IPS-15b (cell line): ENCODE data around the gene RGL3.
A peak's percentile ranks its signal among the peaks of the same experiment; 100 is the strongest.
"Not testable (repeated sequence)": the region's sequence is repeated elsewhere in the genome, so short reads cannot be mapped to it uniquely, and the experiment has no call there.

Source experiments
- H3K27me3 ChIP-seq: one replicate; pipeline ENCODE4 v1.6.1; 2013; ENCODE audit warnings: low read length; ENCODE audit not compliant: control insufficient read depth, insufficient read depth
- H3K36me3 ChIP-seq: one replicate; pipeline ENCODE4 v1.6.1; 2013; ENCODE audit warnings: low read length; ENCODE audit not compliant: control insufficient read depth, insufficient read depth
- H3K4me1 ChIP-seq: one replicate; pipeline ENCODE4 v1.6.1; 2013; ENCODE audit warnings: mild to moderate bottlenecking, low read length; ENCODE audit not compliant: control insufficient read depth, insufficient read depth
- H3K4me3 ChIP-seq: one replicate; pipeline ENCODE4 v1.5.1; 2013; ENCODE audit warnings: low read depth, low read length
- H3K9ac ChIP-seq: one replicate; pipeline ENCODE4 v1.6.1; 2013; ENCODE audit warnings: low read depth, mild to moderate bottlenecking, low read length
- H3K9me3 ChIP-seq: one replicate; pipeline ENCODE4 v1.6.1; 2013; ENCODE audit warnings: mild to moderate bottlenecking, low read length; ENCODE audit not compliant: control insufficient read depth, insufficient read depth

The RGL3 gene

DNA sequence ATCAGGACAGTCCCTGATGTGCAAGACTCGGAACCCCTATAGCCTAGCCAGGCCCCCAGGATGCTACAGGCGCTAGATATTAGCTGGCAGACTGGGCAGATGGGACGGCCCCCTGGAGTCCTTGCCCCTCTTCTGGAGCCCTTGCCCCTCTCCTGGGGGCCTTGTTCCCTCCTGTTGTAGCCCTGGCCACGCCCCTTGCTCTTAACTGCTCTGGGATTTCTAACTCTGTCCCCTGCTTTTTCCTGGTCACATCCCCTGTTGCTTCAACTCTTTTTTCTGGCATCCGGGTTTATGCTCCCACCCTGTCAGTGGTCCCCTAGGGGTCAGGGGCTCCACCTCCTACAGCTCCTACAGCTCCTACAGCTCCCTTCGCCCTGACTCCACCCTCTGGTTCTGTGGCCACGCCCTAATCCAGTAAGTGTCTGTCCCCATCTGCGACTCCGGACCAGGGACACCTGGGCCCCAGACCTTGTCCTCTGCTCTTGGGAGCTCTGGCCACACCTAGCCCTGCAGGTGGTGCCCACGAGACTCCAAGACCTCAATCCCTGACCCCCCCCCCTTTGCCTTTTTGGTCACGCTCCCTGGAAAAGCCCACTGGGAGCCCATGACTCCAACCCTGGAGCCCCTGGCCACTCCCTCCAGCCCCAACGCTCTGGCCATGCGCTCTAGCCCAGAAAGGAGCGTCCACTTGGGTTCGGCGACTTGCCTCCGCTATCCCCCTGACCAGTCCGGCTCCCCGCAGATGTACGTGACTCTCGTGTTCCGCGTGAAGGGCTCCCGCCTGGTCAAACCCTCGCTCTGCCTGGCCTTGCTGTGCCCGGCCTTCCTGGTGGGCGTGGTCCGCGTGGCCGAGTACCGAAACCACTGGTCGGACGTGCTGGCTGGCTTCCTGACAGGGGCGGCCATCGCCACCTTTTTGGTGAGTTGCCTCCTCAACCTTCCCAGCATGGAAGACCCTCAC is 57.1 kb downstream of the RGL3 start:
- H3K36me3 ChIP-seq, result peaks cover 3% of the 10 kb centered on the region
- H3K4me1 ChIP-seq, result no peaks in the 10 kb centered on the region
- no peak overlapping the region for H3K9ac ChIP-seq

DNA sequence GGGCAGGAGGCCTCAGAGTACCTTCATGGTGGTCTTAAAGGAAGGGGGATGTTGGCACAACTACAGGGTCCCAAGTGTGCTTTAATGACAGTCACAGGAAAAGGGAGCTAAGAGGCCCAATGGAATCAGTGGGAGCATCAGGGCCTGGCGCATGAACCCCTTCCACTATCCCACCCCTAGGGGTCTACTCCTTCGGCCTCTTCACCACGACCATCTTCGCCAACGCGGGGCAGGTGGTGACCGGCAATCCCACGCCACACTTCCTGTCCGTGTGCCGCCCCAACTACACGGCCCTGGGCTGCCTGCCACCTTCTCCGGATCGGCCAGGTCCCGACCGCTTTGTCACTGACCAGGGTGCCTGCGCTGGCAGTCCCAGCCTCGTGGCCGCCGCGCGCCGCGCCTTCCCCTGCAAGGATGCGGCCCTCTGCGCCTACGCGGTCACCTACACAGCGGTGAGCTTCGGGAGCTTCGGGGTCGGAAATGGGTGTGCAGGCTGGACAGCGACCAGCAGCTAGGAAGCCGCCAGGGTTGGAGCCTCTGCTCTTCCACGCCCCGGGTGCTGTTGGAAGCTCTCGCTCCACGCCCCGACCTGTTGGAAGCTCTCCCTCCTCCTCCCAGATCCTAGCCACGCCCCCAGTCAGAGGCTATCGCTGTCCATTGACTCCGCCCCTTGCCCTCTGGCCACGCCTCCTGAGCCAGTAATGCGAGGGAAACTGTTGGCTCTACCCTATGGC is 57.9 kb downstream of the RGL3 start:
- Histone ChIP-seq H3K27me3 (peaks cover under 1% of the 10 kb centered on the region), H3K9me3 (no peaks in the 10 kb centered on the region), H3K9ac (peak overlapping the region; percentile 65), H3K4me1 (peaks cover under 1% of the 10 kb centered on the region), H3K4me3 (peak overlapping the region; percentile 71), H3K36me3 (peaks cover 3% of the 10 kb centered on the region)

More for the DNA sequence above, 57.1 kb downstream of the RGL3 start:
- no peaks in the 10 kb centered on the region for H3K27me3 ChIP-seq
- no peaks in the 10 kb centered on the region for H3K9me3 ChIP-seq
- H3K4me3 ChIP-seq, result peak overlapping the region; percentile 71

DNA sequence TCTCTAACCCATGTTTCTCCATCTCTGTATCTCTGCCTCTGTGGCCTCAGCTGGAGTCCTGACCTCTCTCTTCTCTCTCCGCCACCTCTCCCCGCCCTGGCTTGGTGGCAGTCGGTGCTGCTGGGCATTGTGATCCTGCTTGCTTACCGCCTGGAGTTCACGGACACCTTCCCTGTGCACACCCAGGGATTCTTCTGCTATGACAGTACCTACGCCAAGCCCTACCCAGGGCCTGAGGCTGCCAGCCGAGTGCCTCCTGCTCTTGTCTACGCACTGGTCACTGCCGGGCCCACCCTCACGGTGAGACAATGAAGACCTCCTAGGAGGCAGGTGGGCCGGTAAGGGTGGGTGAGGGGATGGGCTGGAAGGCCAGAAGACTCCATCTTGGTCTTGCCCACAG is 59.7 kb downstream of the RGL3 start:
- Histone ChIP-seq H3K27me3 (peaks cover 6% of the 10 kb centered on the region), H3K4me1 (peaks cover 6% of the 10 kb centered on the region), H3K9ac (no peak overlapping the region), H3K4me3 (no peak overlapping the region), H3K36me3 (peaks cover 3% of the 10 kb centered on the region), H3K9me3 (no peaks in the 10 kb centered on the region)

DNA sequence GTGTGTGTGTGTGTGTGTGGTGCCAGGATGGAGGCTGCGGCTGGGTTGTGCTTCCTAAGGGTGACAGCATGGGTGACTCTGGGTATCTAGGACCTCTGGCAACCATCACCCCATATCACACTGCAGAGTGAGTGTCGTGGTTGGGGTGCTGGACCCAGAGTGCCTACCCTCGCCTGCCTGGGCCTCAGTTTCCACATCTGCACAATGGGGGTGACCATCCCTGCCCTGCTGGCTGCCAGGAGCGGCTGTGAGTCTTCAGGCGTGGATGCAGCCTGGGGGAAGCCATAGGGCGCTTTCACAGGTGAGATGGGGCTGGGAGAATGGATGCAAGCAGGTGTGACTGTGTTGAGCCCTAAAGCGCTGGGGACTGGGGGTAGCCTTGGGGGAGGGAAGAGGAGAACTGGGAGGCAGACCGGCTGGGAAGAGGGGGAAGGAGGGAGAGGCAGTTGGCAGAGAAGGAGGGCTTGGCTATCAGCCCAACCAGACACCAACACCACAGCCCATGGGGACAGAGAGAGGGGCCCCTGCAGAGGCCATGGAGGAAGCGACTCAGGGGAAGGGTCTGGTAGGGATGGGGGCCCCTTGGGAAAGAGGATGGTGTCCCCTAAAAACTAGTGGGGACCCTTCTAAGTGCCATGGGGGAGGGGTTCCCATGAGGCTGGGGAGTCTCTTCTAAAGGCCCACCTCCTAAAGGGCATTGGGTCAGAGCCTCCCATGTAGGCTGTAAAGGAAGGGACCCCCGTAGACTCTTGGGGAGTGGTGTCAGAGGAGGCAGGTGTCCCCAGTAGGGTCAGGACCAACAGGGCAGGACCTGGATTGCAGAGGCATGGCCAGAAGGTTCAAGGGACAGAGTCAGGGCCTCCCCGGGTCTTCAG is 62.2 kb downstream of the RGL3 start:
- H3K9me3 ChIP-seq, result no peaks in the 10 kb centered on the region

DNA sequence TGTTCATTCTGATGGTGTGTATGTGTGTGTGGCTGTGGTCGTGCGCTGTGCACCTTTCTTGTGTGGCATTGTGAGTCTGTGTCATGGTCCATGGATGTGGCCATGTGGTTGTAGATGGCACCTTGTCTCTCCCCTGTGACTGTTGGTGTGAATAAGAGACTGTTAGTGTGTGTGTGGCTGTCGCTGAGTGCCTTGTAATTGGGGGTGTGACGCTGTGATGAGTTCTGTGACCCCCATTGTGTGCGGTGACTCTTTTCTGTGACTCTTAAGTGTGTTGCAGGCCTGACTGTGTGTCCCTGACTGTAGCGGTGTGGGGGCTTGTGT is 63.1 kb downstream of the RGL3 start:
- H3K4me1 ChIP-seq, result peaks cover 6% of the 10 kb centered on the region

More for the DNA sequence above, 62.2 kb downstream of the RGL3 start:
- Histone ChIP-seq H3K36me3 (no peaks in the 10 kb centered on the region), H3K9ac (no peak overlapping the region), H3K4me3 (no peak overlapping the region), H3K4me1 (peaks cover 6% of the 10 kb centered on the region), H3K27me3 (peaks cover 6% of the 10 kb centered on the region)

DNA sequence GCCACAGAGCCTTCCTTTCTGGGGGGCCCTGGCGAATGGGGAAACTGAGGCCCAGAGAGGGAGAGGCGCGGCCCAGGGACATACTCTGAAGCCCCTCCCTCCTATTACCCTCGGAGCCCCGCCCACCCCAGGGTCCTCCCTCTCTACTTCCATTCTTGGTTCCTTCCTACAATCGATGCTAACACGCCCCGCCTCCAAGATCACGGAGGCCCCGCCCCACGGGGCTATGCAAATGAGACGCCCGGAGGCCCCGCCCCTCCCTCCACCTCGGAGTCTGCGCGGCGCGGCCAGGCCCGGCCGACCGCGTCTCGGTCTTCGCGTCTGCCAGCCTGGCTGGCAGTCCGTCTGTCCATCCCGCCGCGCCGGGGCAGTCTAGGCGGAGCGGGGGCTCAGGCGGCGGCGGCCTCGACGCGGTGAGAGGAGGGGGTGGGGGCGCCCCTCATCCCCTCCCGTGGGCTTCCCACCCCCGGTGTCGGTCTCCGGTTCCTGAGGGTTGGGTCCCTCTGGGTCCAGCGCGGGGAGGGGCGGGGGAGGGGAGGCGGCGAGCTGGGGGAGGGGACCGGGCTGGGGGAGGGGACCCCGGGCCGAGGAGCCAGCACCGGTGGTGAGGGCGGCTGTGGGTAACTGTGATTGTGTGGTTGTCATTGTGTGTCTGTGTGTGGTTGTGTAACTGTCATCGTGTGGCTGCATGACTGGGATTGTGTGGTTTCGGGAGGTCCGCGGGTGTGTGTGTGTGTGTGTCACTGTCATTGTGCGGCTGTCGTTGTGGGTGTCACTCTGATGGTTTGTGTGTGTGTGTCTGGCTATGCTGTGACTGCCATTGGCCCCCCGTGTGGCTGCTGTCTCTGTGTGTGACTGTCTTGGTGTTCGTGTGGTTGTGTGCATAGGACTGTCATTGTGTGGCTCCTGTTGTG is 63.7 kb downstream of the RGL3 start, which contains the start of gene PLPPR2:
TSS of gene PLPPR2 (plus strand) at position 273 of the 914 bp plus-strand sequence. CDS start 2,242 bp downstream, outside the sequence.
- H3K4me3 ChIP-seq, result peak within 1 kb of the TSS; percentile 69
- H3K9me3 ChIP-seq, result no peaks in the 10 kb centered on the region
- no peaks in the 10 kb centered on the region for H3K36me3 ChIP-seq
- peaks cover 6% of the 10 kb centered on the region for H3K27me3 ChIP-seq
- H3K4me1 ChIP-seq, result peaks cover 6% of the 10 kb centered on the region
- no peak within 1 kb of the TSS for H3K9ac ChIP-seq

More for the DNA sequence above, 63.1 kb downstream of the RGL3 start:
- Histone ChIP-seq H3K9me3 (no peaks in the 10 kb centered on the region), H3K4me3 (peak overlapping the region; percentile 69), H3K36me3 (no peaks in the 10 kb centered on the region), H3K9ac (no peak overlapping the region), H3K27me3 (peaks cover 6% of the 10 kb centered on the region)

DNA sequence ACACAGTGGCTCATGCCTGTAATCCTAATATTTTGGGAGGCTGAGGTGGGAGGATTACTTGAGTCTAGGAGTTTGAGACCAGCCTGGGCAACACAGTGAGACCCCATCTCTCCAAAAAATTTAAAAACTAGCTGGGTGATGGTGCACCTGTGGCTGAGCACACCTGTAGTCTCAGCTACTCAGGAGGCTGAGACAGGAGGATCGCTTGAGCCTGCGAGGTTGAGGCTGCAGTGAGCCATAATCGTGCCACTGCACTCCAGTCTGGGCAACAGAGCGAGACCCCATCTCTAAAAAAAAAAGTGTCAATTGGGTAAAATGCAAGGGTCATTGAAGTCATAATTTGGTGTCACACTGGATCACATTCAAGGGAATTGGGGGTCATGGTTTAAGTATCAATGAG is 65.0 kb downstream of the RGL3 start:
- not testable (repeated sequence) for H3K4me3 ChIP-seq, H3K9ac ChIP-seq, H3K4me1 ChIP-seq, H3K27me3 ChIP-seq, H3K36me3 ChIP-seq, H3K9me3 ChIP-seq

DNA sequence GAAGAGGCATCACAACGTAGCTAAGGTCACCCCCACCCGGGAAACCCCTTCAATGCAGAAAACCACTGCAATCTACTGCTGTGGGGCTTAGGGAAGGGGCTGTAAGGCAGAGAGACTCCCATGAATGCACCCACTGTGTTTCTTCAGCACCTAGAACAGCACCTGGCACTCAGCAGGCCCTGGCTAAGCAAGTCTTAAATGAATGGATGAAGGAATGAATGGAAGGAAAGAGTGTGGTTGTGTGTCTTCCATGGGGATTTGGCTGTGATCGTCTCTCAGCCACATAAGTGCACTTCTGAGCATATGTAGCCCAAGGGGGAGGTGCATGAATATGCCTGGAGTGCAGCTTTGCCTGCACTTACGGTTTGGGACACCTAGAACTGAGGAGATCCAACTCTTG is 69.9 kb downstream of the RGL3 start:
- no peaks in the 10 kb centered on the region for H3K36me3 ChIP-seq

DNA sequence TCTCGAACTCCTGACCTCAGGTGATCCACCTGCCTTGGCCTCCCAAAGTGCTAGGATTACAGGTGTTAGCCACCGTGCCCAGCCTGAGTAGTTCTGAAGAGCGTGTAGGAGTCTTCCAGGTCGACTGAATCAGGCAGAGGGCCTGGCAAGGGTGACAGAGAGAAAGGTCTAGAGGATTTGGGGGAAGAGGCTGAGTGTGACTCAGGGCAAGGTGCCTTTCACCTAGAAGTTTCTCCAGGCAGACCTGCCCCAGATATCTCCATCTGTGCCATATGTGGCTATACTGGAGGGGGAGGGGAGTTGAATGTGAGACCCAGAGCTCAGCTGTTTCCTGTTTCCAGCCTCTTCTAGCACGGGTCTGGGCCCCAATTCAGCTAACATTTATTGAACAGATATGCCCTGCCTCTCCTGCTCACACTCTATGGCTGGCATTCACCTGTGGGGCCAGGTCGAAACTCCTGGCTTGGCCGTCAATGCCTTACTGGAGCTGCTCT is 71.5 kb downstream of the RGL3 start:
- Histone ChIP-seq H3K9ac (no peak overlapping the region), H3K27me3 (no peaks in the 10 kb centered on the region), H3K4me1 (no peaks in the 10 kb centered on the region), H3K36me3 (no peaks in the 10 kb centered on the region), H3K9me3 (no peaks in the 10 kb centered on the region), H3K4me3 (no peak overlapping the region)

More for the DNA sequence above, 69.9 kb downstream of the RGL3 start:
- H3K9me3 ChIP-seq, result no peaks in the 10 kb centered on the region
- H3K4me3 ChIP-seq, result no peak overlapping the region
- no peaks in the 10 kb centered on the region for H3K4me1 ChIP-seq
- H3K27me3 ChIP-seq, result no peaks in the 10 kb centered on the region
- H3K9ac ChIP-seq, result no peak overlapping the region

DNA sequence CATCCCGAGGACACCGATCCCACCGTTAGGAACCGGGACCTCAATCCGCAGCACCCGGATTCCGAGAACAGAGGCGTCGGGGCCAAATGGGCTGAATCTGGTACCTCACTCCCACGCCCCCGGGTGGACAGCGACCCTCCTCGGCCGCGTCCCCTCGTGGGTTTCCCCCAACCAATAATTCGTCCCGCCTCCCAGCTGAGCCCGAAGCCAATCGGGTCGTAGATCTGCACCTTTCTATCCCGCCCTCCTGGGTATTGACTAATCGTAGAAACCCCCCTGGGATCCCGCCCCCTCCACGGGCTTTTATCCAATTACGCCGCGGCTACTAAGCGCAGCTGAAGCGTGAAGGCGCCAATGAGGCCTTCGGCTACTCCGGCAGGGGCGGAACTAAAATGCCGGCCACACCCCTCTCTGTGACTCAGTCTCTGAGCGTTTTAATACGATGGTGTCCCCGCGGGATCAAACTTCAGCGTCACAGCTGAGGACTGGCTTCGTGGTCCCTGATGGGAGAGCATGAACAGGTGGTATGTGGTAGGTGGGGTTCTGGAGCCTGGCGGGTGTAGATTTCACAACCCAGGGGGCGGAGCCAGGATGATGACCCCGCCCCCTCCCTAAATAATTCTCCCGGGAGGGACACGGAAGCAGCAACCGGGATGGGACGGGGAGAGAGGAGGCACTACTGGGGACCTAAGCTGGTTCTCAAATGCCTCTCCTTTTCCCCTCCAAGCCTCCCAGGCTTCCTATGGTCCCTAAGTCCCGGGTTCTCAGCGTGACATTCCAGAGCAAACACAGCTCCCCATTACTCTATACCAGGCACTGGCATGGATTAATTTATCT is 72.8 kb downstream of the RGL3 start, which contains the start of the genes CCDC159 and TMEM205:
TSS of gene CCDC159 (plus strand) at position 416 of the 837 bp plus-strand sequence. CDS start at position 504, 88 bp downstream.
TSS of gene TMEM205 (minus strand) at position 165 of the 837 bp plus-strand sequence. CDS start 649 bp downstream, outside the sequence.
- H3K4me3 ChIP-seq, result peak within 1 kb of the TSS; percentile 78
- H3K4me1 ChIP-seq, result no peaks in the 10 kb centered on the region
- peak within 1 kb of the TSS; percentile 14 for H3K9ac ChIP-seq
- H3K36me3 ChIP-seq, result no peaks in the 10 kb centered on the region
- no peaks in the 10 kb centered on the region for H3K27me3 ChIP-seq
- H3K9me3 ChIP-seq, result no peaks in the 10 kb centered on the region
